AG04449 (cell line): ENCODE data around the gene GPR42.
"Not testable (repeated sequence)": the region's sequence is repeated elsewhere in the genome, so short reads cannot be mapped to it uniquely, and the experiment has no call there.

Source experiments
- CTCF ChIA-PET: fragments of 350-600 bp; formaldehyde crosslinking; extraction: SDS; loops from one replicate; lab custom pipeline; 2021; ENCODE audit warnings: antibody characterized with exemption; lab: Yijun Ruan, JAX
- POLR2A ChIA-PET: fragments of 400-600, 350-600 bp; formaldehyde crosslinking; extraction: SDS; loops from one replicate; lab custom pipeline; 2020; ENCODE audit warnings: antibody characterized with exemption, inconsistent platforms; lab: Yijun Ruan, JAX
- DNase-seq: peaks from one replicate; pipeline ENCODE4 v3.0.0-alpha.2; 2010; ENCODE audit warnings: low read depth, low spot score
- H3K4me3 ChIP-seq: 2 replicates; pipeline ENCODE4 v1.5.1; 2011; ENCODE audit warnings: low read depth, mild to moderate bottlenecking, control low read depth, low read length
- TF ChIP-seq, protein P1 (sequence below): IDR thresholded peaks from one replicate; pipeline ENCODE4 v1.5.1; 2011; ENCODE audit warnings: mild to moderate bottlenecking, moderate library complexity, low read length, control low read depth, inconsistent platforms; ENCODE audit not compliant: insufficient read depth; ENCODE audit errors: missing control alignments

Gene GPR42

DNA sequence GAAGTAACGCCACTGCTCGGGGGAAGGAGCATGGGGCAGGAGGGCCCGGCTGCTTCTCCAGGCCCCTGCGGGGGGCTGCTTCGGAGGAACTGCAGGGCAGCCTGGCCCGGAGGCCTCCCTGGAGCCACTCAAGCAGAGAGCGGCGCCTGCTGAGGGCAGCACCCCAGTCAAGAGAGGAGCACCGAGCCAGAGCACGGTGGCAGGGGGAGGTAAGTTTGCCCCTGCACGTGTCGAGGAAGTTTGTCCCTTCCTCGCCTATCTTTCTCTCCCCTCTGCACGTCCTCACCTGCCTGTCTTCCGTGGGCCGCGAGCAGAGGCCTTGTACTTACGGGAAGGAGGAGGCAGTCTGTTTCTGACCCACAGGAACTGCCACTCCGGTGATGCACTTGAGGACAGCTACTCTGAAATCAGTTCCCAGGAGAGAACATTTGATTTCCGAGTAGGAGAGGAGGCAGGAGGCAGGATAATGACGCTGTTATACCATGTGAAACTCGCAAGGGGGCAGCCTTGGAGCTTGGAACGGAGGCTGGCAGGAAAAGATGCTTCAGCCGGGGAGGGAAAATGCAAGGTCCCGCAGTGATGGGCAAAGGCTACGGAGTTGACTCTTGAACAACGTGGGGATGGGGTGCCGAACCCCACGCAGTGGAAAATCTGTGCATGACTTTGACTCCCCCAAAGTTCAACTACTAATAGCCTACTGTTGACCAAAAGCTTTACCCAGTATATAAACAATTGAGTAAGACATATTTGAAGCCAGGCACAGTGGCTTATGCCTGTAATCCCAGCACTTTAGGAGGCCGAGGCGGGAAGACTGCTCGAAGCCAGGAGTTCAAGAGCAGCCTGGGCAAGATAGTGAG lies 18.2 kb upstream of the GPR42 start:
- DNase-seq = peak; percentile 9
- H3K4me3 ChIP-seq = no peak overlapping the region
- TF ChIP-seq, protein P1, sequence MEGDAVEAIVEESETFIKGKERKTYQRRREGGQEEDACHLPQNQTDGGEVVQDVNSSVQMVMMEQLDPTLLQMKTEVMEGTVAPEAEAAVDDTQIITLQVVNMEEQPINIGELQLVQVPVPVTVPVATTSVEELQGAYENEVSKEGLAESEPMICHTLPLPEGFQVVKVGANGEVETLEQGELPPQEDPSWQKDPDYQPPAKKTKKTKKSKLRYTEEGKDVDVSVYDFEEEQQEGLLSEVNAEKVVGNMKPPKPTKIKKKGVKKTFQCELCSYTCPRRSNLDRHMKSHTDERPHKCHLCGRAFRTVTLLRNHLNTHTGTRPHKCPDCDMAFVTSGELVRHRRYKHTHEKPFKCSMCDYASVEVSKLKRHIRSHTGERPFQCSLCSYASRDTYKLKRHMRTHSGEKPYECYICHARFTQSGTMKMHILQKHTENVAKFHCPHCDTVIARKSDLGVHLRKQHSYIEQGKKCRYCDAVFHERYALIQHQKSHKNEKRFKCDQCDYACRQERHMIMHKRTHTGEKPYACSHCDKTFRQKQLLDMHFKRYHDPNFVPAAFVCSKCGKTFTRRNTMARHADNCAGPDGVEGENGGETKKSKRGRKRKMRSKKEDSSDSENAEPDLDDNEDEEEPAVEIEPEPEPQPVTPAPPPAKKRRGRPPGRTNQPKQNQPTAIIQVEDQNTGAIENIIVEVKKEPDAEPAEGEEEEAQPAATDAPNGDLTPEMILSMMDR = peak; percentile 81
- CTCF ChIA-PET = interaction anchor here (0.6 to 6.3 kb wide), 29 partner anchors 8 to 363 kb away, joined by 3 to 93 read pairs (median 4); partner anchors contain the start of gene FFAR2
- POLR2A ChIA-PET = no interaction called here

GRCh38 chr19:35353635-35354034 lies 17.2 kb upstream of the GPR42 start:
- ChIA-PET POLR2A (no interaction called here), CTCF (interaction anchor here (0.7 to 6.3 kb wide), 23 partner anchors 9 to 347 kb away, joined by 3 to 93 read pairs (median 4); partner anchors contain the start of gene FFAR2)
- TF ChIP-seq, protein P1 = no peak
- DNase-seq = no peak
- no peak overlapping the region for H3K4me3 ChIP-seq

DNA sequence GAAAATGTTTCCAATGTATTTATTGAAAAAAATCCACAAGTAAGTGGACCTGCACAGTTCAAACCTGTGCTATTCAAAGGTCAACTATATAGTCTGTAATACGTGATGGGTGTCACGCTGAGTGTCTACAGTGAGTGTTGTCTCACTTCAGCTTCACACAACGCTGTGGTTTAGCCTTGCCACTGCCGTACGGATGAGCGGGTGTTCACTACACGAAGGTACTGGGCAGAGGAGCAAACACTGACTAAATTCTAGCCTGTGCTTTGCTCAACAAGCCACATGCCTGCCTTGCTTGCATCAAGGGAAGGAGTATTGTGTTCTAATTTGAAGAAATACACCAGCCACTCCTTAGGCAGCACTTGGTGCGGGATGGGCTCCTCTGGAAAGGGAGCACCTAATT lies 16.0 kb upstream of the GPR42 start:
- no peak overlapping the region for H3K4me3 ChIP-seq
- ChIA-PET CTCF (interaction anchor here (0.6 to 6.3 kb wide), 4 partner anchors 9 to 140 kb away, joined by 3 to 93 read pairs (median 6); no protein-coding TSS in a partner anchor), POLR2A (no interaction called here)
- TF ChIP-seq, protein P1 = no peak
- DNase-seq = no peak

- ChIA-PET POLR2A (no interaction called here), CTCF (interaction anchor here (6.3 kb wide), 1 partner anchor 138 kb away, joined by 93 read pairs; no protein-coding TSS in a partner anchor)
- DNase-seq = no peak
- TF ChIP-seq, protein P1 = no peak
- H3K4me3 ChIP-seq = no peak overlapping the region
These were observed 14.9 kb upstream of the GPR42 start for GRCh38 chr19:35355791-35356460.

DNA sequence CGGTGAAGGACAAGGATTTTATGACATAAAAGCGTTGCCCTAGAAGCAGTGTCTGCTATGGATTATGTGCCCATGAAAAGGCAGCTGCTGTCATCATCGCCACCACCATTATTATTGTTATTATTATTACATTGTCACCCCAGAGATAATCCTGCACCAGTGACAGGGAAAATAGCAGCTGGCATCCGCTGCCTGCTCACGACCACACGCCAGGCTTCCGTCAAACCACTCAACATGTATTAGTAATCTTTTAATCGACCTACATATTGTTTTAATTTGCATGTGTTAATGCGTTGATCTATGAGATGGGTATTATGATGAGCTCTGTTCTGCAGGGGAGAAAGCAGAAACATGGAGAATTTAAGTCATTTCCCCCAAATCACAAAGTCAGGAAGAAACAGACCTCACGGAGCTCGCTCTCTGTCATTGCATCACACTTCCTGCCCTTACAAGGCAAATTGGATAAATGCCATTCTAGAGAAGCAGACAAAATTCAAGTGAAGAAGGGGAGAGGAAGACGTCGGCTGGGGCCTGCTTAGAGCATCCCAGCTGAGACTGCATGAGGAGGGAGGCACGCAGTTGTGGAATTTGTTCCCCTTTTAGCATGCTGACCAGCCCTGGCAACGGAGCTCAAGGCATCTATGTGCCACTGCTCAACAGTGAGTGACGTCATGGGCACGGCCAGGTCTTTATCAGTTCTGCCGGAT lies 12.8 kb upstream of the GPR42 start, which contains the start of gene FFAR3:
TSS of gene FFAR3 (plus strand) at position 594 of the 707 bp plus-strand sequence. CDS start 431 bp downstream, outside the sequence.
- DNase-seq = no peak

GRCh38 chr19:35358834-35359233 lies 12.0 kb upstream of the GPR42 start:
- H3K4me3 ChIP-seq, CTCF ChIA-PET, DNase-seq, POLR2A ChIA-PET: not testable (repeated sequence)

More for the DNA sequence above, 12.8 kb upstream of the GPR42 start, which contains the start of gene FFAR3:
- POLR2A ChIA-PET = no interaction called here
- TF ChIP-seq, protein P1 = no peak
- CTCF ChIA-PET = interaction anchor here (1.0 to 1.2 kb wide), 3 partner anchors 31 to 234 kb away, joined by 3 read pairs; no protein-coding TSS in a partner anchor
- no peak within 1 kb of the TSS for H3K4me3 ChIP-seq

- POLR2A ChIA-PET, DNase-seq, H3K4me3 ChIP-seq, CTCF ChIA-PET: not testable (repeated sequence)
These were observed 11.5 kb upstream of the GPR42 start for GRCh38 chr19:35359395-35359794.

DNA sequence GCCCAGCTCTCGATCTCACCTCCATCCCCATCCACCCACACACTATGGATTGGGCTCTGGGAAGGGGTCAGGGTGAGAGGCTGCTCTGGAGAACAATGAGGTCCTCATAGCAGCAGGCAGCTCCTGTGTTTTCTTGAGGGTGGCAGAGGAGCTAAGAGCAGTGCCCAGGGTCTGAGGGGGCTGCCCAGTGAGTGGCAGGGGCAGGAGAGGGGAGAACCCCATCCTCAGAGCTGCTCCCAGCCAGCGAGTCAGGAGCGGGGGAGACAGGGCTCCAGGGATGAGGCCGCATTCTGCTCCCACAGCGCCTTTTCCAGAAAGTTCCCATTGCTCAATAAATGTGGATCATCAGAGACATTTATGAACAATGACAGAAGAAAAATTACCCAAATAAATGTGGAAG lies 10.8 kb upstream of the GPR42 start:
- H3K4me3 ChIP-seq, CTCF ChIA-PET, POLR2A ChIA-PET, DNase-seq: not testable (repeated sequence)
